ENCODE data around the gene CDH19.

CDH19 gene

GRCh38 chr18:66461344-66461743 lies 142.5 kb downstream of the CDH19 start:
- no peak for DNase-seq (ENCODE audit: low read depth in 2 of 2)

- no peak for DNase-seq (ENCODE audit: low read depth in 2 of 2)
Measured at GRCh38 chr18:66457245-66457644, 146.6 kb downstream of the CDH19 start.

All from stimulated activated CD4-positive, alpha-beta T cell treated with anti-CD3 and anti-CD28 coated beads, Interleukin-4, amount 100 ng/mL, for 48 hours (primary cell).